ENCODE measurements around the gene SART3.

The SART3 gene

GRCh38 chr12:108560752-108561719 lies at the start of gene SART3:
SART3 (minus strand) TSS chr12:108561173; CDS start chr12:108561154, 19 bp downstream.
- DNase-seq (ENCODE audit: low read depth): peak; percentile 56

- DNase-seq (ENCODE audit: low read depth): no peak
These were observed 49.4 kb upstream of the SART3 start for GRCh38 chr12:108610336-108610815.

GRCh38 chr12:108609537-108610335 lies 48.8 kb upstream of the SART3 start:
- no peak for DNase-seq (ENCODE audit: low read depth)

- DNase-seq (ENCODE audit: low read depth): no peak
These were observed 47.6 kb upstream of the SART3 start for GRCh38 chr12:108608616-108609015.

GRCh38 chr12:108607981-108608600 lies 47.1 kb upstream of the SART3 start:
- no peak for DNase-seq (ENCODE audit: low read depth)

- no peak for DNase-seq (ENCODE audit: low read depth)
These were observed 45.5 kb upstream of the SART3 start for GRCh38 chr12:108606492-108606891.

- no peak for DNase-seq (ENCODE audit: low read depth)
These were observed 44.9 kb upstream of the SART3 start for GRCh38 chr12:108605690-108606406.

GRCh38 chr12:108605000-108605689 lies 44.2 kb upstream of the SART3 start:
- DNase-seq (ENCODE audit: low read depth): no peak

GRCh38 chr12:108604208-108604941 lies 43.4 kb upstream of the SART3 start:
- DNase-seq (ENCODE audit: low read depth): no peak

- DNase-seq (ENCODE audit: low read depth): no peak
These were observed 42.8 kb upstream of the SART3 start for GRCh38 chr12:108603743-108604142.

- DNase-seq (ENCODE audit: low read depth): no peak
These were observed 42.2 kb upstream of the SART3 start for GRCh38 chr12:108602976-108603704.

- no peak for DNase-seq (ENCODE audit: low read depth)
These were observed 41.3 kb upstream of the SART3 start for GRCh38 chr12:108602209-108602705.

GRCh38 chr12:108600702-108601007 lies 39.7 kb upstream of the SART3 start:
- DNase-seq (ENCODE audit: low read depth): no peak

- DNase-seq (ENCODE audit: low read depth): no peak
These were observed 39.2 kb upstream of the SART3 start for GRCh38 chr12:108599948-108600701.

- DNase-seq (ENCODE audit: low read depth): no peak
These were observed 38.6 kb upstream of the SART3 start for GRCh38 chr12:108599541-108599940.

GRCh38 chr12:108598553-108599250 lies 37.7 kb upstream of the SART3 start:
- no peak for DNase-seq (ENCODE audit: low read depth)

- DNase-seq (ENCODE audit: low read depth): no peak
These were observed 36.8 kb upstream of the SART3 start, which contains the start of gene TMEM119 for GRCh38 chr12:108597559-108598471. TMEM119 (minus strand) TSS chr12:108598084; CDS start chr12:108592383, 5,701 bp downstream.
